Natural killer cell (primary cell): Measurements from ENCODE around the gene MOCS3. TPM values are rescaled to one million over a fixed set of nuclear protein-coding genes. Genes with fewer than 3 reads are reported as not detected.

Experiments
- ATAC-seq, 3 donors: fragments of 150-1000 bp in 2 of 3; fragments of 200-7000 bp in 1 of 3; cut with Tn5 transposase; 1 replicate in 1 of 3; 2 replicates in 2 of 3; pipeline ENCODE4 v1.10.0; 2021; ENCODE audit warnings: mild to moderate bottlenecking in 2 of 3, moderate library complexity in 2 of 3
- DNase-seq, 2 donors: peaks; one replicate each; pipeline versions ENCODE4 v3.0.0 to v3.0.0-alpha.2; 2013 to 2021; ENCODE audit warnings: mixed read lengths in 1 of 2
- H3K27ac ChIP-seq: one replicate; pipeline ENCODE4 v1.5.1; 2013; ENCODE audit warnings: mild to moderate bottlenecking, low read length
- H3K27me3 ChIP-seq: one replicate; pipeline ENCODE4 v1.6.1; 2013; ENCODE audit warnings: low read length; ENCODE audit not compliant: control insufficient read depth, insufficient read depth
- H3K36me3 ChIP-seq: one replicate; pipeline ENCODE4 v1.6.1; 2013; ENCODE audit warnings: low read length; ENCODE audit not compliant: control insufficient read depth, insufficient read depth
- H3K4me1 ChIP-seq: one replicate; pipeline ENCODE4 v1.6.1; 2013; ENCODE audit warnings: low read length; ENCODE audit not compliant: control insufficient read depth, insufficient read depth
- H3K4me3 ChIP-seq: one replicate; pipeline ENCODE4 v1.5.1; 2013; ENCODE audit warnings: low read length
- H3K9me3 ChIP-seq: one replicate; pipeline ENCODE4 v1.6.1; 2013; ENCODE audit warnings: low read length; ENCODE audit not compliant: control insufficient read depth, insufficient read depth
- H3K27ac Mint-ChIP-seq, 2 donors: one replicate each; pipeline ENCODE4 v1.8.0; 2022; ENCODE audit warnings: mild to moderate bottlenecking in 2 of 2, mixed read lengths in 2 of 2, moderate library complexity in 1 of 2
- H3K27me3 Mint-ChIP-seq, 2 donors: one replicate each; pipeline ENCODE4 v1.8.0; 2022; ENCODE audit warnings: low read depth in 2 of 2, mixed read lengths in 2 of 2
- H3K36me3 Mint-ChIP-seq: one replicate; pipeline ENCODE4 v1.8.0; 2022; ENCODE audit warnings: mixed read lengths
- H3K4me1 Mint-ChIP-seq, 2 donors: one replicate each; pipeline ENCODE4 v1.8.0; 2022; ENCODE audit warnings: mixed read lengths in 2 of 2
- H3K4me3 Mint-ChIP-seq: one replicate; pipeline ENCODE4 v1.8.0; 2022; ENCODE audit warnings: mild to moderate bottlenecking, moderate library complexity, mixed read lengths
- H3K9me3 Mint-ChIP-seq, 2 donors: one replicate each; pipeline ENCODE4 v1.8.0; 2022; ENCODE audit warnings: mixed read lengths in 2 of 2
- WGBS: methylation state at CpG from one replicate; pipeline ENCODE4 v1.1.7; 2013; ENCODE audit warnings: missing lambda C conversion rate; ENCODE audit not compliant: insufficient coverage; 5-methylcytosine and 5-hydroxymethylcytosine counted together
- intact Hi-C: fragments of 100-400 bp; cut with micrococcal nuclease; formaldehyde crosslinking; loops from one replicate; pipeline ENCODE4 v1.14.2; 2022
- total RNA-seq, 4 donors: library from RNA; stranded (reverse); fragments of 120-200 nt in 1 of 4; gene quantifications; one replicate each; pipeline versions ENCODE4 v1.2.3 to v1.2.4, GENCODE V29; 2013 to 2022
- TF ChIP-seq, protein P1 (sequence below): fragments of 200-600 bp; IDR thresholded peaks from one replicate; pipeline ENCODE4 v1.8.0; 2022; ENCODE audit warnings: antibody characterized with exemption

MOCS3 gene
- total RNA-seq, 3 donors from 2014 or later (not counting 1 experiment from before 2014, with no cell fraction given), result 2.2 to 2.5 (median 2.3) TPM

DNA sequence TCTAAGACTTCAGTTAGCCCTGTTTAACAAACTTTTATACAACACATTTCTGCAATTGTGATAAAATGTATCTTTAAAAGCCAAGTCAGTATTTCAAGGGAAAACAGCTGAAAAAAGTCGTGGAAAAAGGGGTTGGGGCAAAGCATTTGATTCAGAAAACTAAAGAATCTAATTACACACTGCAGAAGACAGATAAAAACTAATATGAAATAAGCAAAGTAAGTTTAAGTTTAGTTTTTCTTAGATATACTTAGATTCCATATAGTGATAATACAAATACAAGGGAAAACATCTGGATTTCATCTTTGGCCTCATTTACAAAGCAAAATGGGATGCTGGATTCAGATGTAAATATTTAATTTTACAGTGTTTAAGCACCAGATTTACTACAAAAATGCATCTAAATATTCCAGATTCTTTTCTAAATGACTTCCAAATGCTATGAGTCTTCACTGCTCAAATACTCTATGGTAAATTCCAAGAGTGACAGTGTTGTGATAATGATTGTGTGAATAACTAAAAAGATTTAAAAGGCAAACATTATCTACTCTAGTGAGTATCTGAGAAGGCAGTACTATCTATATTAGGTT lies 25.8 kb upstream of the MOCS3 start:
- no peak overlapping the region for H3K4me3 ChIP-seq
- intact Hi-C loops, result no loop called here
- WGBS, result no CpG with 5 or more reads among the region's 1 CpG
- H3K27ac ChIP-seq, result no peak overlapping the region
- Mint-ChIP-seq H3K4me3 (peak overlapping the region; percentile 84), H3K27me3 (no peaks in the 10 kb centered on the region), H3K36me3 (no peaks in the 10 kb centered on the region), H3K4me1 (peaks cover 22 to 23% of the 10 kb centered on the region in 2 donors), H3K9me3 (no peaks in the 10 kb centered on the region), H3K27ac (peak overlapping the region; percentile 90 to 98)
- H3K36me3 ChIP-seq, result peaks cover 31% of the 10 kb centered on the region
- no peak for DNase-seq
- H3K4me1 ChIP-seq, result peaks cover 20% of the 10 kb centered on the region
- no peak for ATAC-seq
- no peaks in the 10 kb centered on the region for H3K9me3 ChIP-seq
- no peaks in the 10 kb centered on the region for H3K27me3 ChIP-seq
- TF ChIP-seq, protein P1, sequence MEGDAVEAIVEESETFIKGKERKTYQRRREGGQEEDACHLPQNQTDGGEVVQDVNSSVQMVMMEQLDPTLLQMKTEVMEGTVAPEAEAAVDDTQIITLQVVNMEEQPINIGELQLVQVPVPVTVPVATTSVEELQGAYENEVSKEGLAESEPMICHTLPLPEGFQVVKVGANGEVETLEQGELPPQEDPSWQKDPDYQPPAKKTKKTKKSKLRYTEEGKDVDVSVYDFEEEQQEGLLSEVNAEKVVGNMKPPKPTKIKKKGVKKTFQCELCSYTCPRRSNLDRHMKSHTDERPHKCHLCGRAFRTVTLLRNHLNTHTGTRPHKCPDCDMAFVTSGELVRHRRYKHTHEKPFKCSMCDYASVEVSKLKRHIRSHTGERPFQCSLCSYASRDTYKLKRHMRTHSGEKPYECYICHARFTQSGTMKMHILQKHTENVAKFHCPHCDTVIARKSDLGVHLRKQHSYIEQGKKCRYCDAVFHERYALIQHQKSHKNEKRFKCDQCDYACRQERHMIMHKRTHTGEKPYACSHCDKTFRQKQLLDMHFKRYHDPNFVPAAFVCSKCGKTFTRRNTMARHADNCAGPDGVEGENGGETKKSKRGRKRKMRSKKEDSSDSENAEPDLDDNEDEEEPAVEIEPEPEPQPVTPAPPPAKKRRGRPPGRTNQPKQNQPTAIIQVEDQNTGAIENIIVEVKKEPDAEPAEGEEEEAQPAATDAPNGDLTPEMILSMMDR, result no peak

DNA sequence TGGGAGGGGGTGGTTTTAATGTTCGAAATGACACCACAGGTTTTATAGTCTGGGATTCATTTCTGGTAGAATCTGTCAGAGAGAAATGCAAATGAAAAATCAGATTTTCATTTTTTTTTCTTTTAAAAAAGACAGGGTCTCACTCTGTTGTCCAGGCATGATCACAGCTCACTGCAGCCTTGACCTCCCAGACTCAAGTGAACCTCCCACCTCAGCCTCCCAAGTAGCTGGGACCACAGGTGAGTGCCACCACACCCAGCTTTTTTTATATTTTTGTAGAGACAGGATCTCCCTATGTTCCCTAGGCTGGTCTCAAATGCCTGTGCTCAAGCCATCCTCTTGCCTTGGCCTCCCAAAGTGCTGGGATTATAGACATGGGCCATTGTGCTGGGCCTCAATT lies 25.0 kb upstream of the MOCS3 start:
- peak overlapping the region in 1 of 2 donors; percentile 98 for H3K27ac Mint-ChIP-seq

DNA sequence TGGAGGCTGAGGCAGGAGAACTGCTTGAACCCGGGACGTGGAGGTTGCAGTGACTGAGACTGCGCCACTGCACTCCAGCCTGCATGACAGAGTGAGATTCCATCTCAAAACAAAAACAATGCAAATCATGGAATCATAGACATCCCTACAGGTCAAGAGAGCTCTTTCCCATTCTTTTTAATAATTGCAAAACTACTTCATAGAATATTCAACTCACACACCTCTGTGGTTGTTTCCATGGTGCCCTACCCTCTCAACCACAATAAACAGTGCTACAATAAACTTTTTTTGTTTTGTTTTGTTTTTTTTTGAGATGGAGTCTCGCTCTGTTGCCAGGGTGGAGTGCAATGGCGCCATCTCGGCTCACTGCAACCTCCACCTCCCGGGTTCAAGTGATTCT lies 15.5 kb upstream of the MOCS3 start:
- peaks cover 7% of the 10 kb centered on the region for H3K36me3 Mint-ChIP-seq
- Histone ChIP-seq H3K36me3 (peaks cover 67% of the 10 kb centered on the region), H3K27me3 (no peaks in the 10 kb centered on the region), H3K9me3 (no peaks in the 10 kb centered on the region), H3K27ac (no peak overlapping the region), H3K4me1 (no peaks in the 10 kb centered on the region), H3K4me3 (no peak overlapping the region)
- H3K4me3 Mint-ChIP-seq, result no peak overlapping the region
- no peaks in the 10 kb centered on the region for H3K9me3 Mint-ChIP-seq
- WGBS, result 97% methylated on average over 7 of the region's 7 CpGs
- no peak for ATAC-seq
- H3K4me1 Mint-ChIP-seq, result no peaks in the 10 kb centered on the region
- peak in 1 of 2 donors; percentile 26 for DNase-seq
- no peak overlapping the region for H3K27ac Mint-ChIP-seq
- intact Hi-C loops, result no loop called here
- H3K27me3 Mint-ChIP-seq, result no peaks in the 10 kb centered on the region
- TF ChIP-seq, protein P1, result no peak

More for the DNA sequence above, 25.0 kb upstream of the MOCS3 start:
- H3K36me3 Mint-ChIP-seq, result no peaks in the 10 kb centered on the region
- no peak overlapping the region for H3K4me3 ChIP-seq
- H3K36me3 ChIP-seq, result peaks cover 28% of the 10 kb centered on the region
- H3K27me3 ChIP-seq, result no peaks in the 10 kb centered on the region
- TF ChIP-seq, protein P1, result no peak
- no peak for DNase-seq
- H3K9me3 ChIP-seq, result no peaks in the 10 kb centered on the region
- ATAC-seq, result no peak
- 100% methylated on average over 1 of the region's 1 CpG for WGBS
- H3K9me3 Mint-ChIP-seq, result no peaks in the 10 kb centered on the region
- intact Hi-C loops, result no loop called here
- no peaks in the 10 kb centered on the region for H3K27me3 Mint-ChIP-seq
- peaks cover 16% of the 10 kb centered on the region for H3K4me1 ChIP-seq
- H3K27ac ChIP-seq, result no peak overlapping the region
- peaks cover 15% of the 10 kb centered on the region in 2 donors for H3K4me1 Mint-ChIP-seq
- H3K4me3 Mint-ChIP-seq, result no peak overlapping the region
